Measurements from ENCODE around the gene SBK1. TPM values are rescaled to one million over a fixed set of nuclear protein-coding genes. Genes with fewer than 3 reads are reported as not detected.
A peak's percentile ranks its signal among the peaks of the same experiment; 100 is the strongest.
"Not testable (repeated sequence)": the region's sequence is repeated elsewhere in the genome, so short reads cannot be mapped to it uniquely, and the experiment has no call there.

SBK1 gene
- total RNA-seq (2022) (4.4 and 4.9 TPM in 2 replicates), Bru-seq, nascent RNA (percentile 35 among the genes with signal in this experiment), BruChase-seq, experiment 1, labeled RNA remaining after a 6-hour chase (percentile 48 among the genes with signal in this experiment), BruChase-seq, experiment 2, labeled RNA remaining after a 2-hour chase (percentile 48 among the genes with signal in this experiment)
- long read RNA-seq, full-length matches to known transcripts = 1 of 4 reads
- long read RNA-seq, partial matches to known transcripts = 0 of 4 reads
- long read RNA-seq, other reads (novel, unspliced or antisense) = 3 of 4 reads

DNA sequence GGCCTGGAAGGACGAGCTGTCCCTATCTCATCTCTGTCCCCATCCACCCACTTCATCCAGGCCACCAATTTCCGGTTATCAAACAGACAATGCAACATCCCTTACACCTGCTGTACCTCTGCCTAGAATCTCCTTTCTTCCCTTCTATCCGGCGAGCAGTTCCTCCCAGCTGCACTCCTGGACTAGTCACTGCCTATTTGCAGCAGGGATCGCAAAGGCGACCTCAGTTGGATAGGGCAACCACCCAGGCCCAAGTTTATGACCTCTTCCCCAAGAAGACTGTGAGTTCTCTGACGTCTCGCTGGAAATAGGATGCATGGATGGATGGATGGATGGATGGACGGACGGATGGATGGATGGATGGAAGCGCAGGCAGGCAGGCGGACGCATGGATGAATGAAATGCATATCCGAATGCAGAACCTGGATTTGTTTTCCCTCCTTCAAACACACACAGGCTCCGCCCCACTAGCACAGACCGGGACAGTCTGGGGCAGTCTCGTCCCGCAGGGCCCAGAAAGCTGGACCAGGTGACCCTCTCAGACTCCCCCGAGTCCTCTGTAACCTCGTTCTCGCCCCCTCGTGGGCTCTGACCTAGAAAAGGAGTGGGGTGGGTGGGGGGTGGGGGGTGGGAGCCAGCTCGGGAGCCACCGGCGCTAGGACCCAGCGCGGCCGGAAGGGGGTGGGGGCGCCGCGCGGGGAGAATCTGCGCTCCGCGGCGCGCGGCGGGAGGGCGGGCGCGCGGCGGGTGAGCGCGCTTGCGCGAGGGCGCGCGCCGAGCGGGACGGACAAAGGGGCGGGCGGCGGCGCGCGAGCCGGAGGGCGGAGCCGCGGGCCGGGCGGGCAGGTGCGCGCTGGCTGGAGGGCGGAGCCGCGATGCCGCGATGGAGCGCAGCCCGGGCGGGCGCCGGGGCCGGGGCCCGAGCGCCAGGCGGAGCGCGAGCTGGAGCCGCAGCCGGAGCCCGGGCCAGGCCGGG is at the start of gene SBK1:
Gene SBK1, plus strand, starts transcription at position 875 of the 976 bp plus-strand sequence. CDS start 24,867 bp downstream, outside the sequence.
- H3K4me1 Mint-ChIP-seq (ENCODE audit: low read depth, unreplicated experiment) = peaks cover 7% of the 10 kb centered on the region
- DNase-seq = peak; percentile 92
- intact Hi-C loops (cut with micrococcal nuclease; ENCODE audit: unreplicated experiment) = no loop called here
- H3K9me3 Mint-ChIP-seq (ENCODE audit: low read depth, unreplicated experiment) = no peaks in the 10 kb centered on the region
- TF ChIP-seq, protein P1, sequence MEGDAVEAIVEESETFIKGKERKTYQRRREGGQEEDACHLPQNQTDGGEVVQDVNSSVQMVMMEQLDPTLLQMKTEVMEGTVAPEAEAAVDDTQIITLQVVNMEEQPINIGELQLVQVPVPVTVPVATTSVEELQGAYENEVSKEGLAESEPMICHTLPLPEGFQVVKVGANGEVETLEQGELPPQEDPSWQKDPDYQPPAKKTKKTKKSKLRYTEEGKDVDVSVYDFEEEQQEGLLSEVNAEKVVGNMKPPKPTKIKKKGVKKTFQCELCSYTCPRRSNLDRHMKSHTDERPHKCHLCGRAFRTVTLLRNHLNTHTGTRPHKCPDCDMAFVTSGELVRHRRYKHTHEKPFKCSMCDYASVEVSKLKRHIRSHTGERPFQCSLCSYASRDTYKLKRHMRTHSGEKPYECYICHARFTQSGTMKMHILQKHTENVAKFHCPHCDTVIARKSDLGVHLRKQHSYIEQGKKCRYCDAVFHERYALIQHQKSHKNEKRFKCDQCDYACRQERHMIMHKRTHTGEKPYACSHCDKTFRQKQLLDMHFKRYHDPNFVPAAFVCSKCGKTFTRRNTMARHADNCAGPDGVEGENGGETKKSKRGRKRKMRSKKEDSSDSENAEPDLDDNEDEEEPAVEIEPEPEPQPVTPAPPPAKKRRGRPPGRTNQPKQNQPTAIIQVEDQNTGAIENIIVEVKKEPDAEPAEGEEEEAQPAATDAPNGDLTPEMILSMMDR (IDR thresholded peaks at IDR 0.05; ENCODE audit: unreplicated experiment) = no peak
- peak within 1 kb of the TSS; percentile 2 for H3K27ac Mint-ChIP-seq (ENCODE audit: unreplicated experiment)
- peaks cover 23% of the 10 kb centered on the region for H3K36me3 Mint-ChIP-seq (ENCODE audit: insufficient read depth, unreplicated experiment)
- peaks cover 32% of the 10 kb centered on the region for H3K27me3 Mint-ChIP-seq (ENCODE audit: unreplicated experiment)
- CTCF ChIA-PET = interaction anchor here (0.6 to 0.7 kb wide), 3 partner anchors 8 to 19 kb away, joined by 3 to 5 read pairs (median 3); no protein-coding TSS in a partner anchor
- peak within 1 kb of the TSS; percentile 69 for H3K4me3 Mint-ChIP-seq (ENCODE audit: low read depth, unreplicated experiment)
- BruUV-seq (replicated peaks) = TSS peak; percentile 67

DNA sequence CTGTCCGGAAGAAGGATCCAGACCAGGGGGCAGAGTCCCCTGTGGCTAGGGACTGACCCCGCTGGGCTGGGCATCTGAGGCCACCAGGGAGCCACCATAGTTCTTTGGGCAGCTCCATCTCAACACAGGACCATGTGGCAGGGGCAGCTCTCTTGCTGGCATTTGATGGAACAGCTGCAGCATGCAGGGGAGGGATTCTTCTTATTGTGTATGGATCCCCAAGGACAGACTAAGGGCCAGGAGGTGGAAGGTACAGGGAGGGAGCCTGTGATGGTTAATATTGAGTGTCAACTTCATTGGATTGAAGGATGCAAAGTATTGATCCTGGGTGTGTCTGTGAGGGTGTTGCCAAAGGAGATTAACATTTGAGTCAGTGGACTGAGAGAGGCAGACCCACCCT is 42.8 kb upstream of the SBK1 start:
- intact Hi-C loops (cut with micrococcal nuclease; ENCODE audit: unreplicated experiment); H3K9me3 Mint-ChIP-seq (ENCODE audit: low read depth, unreplicated experiment); H3K4me3 Mint-ChIP-seq (ENCODE audit: low read depth, unreplicated experiment); H3K27ac Mint-ChIP-seq (ENCODE audit: unreplicated experiment); H3K36me3 Mint-ChIP-seq (ENCODE audit: insufficient read depth, unreplicated experiment); BruUV-seq (replicated peaks); DNase-seq; CTCF ChIA-PET; H3K4me1 Mint-ChIP-seq (ENCODE audit: low read depth, unreplicated experiment): not testable (repeated sequence)
- H3K27me3 Mint-ChIP-seq (ENCODE audit: unreplicated experiment) = peaks cover 82% of the 10 kb centered on the region

DNA sequence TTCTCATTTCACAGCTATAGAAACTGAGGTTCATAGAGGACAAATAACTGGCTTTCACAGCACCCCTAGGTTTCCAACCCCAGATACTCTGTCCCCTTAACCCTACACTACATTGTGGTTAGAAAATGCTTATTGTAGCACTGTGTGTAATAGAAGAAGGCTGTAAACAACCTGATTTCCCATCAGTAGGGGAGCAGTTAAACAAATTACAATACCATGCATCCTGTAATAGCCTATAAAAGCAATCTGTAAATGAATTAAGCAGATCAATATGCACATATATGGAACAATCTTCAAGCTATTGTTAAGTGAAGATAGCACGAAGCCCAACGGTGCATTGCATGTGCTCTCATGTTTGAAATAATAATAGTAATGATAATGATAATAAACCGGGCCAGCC is 41.3 kb upstream of the SBK1 start:
- Mint-ChIP-seq H3K9me3 (ENCODE audit: low read depth, unreplicated experiment) (peaks cover 2% of the 10 kb centered on the region), H3K27ac (ENCODE audit: unreplicated experiment) (no peak overlapping the region), H3K4me3 (ENCODE audit: low read depth, unreplicated experiment) (no peak overlapping the region), H3K4me1 (ENCODE audit: low read depth, unreplicated experiment) (no peaks in the 10 kb centered on the region), H3K36me3 (ENCODE audit: insufficient read depth, unreplicated experiment) (no peaks in the 10 kb centered on the region), H3K27me3 (ENCODE audit: unreplicated experiment) (peaks cover 67% of the 10 kb centered on the region)
- no TSS peak for BruUV-seq (replicated peaks)
- intact Hi-C loops (cut with micrococcal nuclease; ENCODE audit: unreplicated experiment) = no loop called here
- TF ChIP-seq, protein P1 (IDR thresholded peaks at IDR 0.05; ENCODE audit: unreplicated experiment) = no peak
- CTCF ChIA-PET = no interaction called here
- no peak for DNase-seq

DNA sequence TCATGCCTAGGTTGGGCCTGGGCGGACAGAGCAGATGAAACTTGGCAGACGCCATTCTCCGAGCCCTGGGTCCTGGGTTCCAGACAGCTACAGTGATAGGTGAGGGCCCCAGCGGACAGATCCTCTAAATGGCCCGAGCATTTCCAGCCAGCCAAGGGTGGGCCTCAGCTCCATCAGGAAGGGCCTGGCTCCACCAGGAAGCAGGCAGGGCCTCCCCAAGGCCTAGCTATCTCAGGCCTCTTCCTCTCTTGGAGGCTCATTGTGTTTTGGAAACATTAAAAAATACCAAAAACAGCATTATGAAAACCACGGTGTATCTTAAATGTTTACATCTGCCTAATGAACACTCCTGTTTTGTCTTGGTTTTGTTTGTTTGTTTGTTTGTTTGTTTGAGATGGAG is 38.2 kb upstream of the SBK1 start:
- CTCF ChIA-PET = interaction anchor here (0.7 kb wide), 1 partner anchor 9 kb away, joined by 6 read pairs; no protein-coding TSS in a partner anchor
- H3K27me3 Mint-ChIP-seq (ENCODE audit: unreplicated experiment) = peaks cover 68% of the 10 kb centered on the region
- H3K4me1 Mint-ChIP-seq (ENCODE audit: low read depth, unreplicated experiment) = no peaks in the 10 kb centered on the region
- H3K4me3 Mint-ChIP-seq (ENCODE audit: low read depth, unreplicated experiment) = no peak overlapping the region
- BruUV-seq (replicated peaks) = no TSS peak
- H3K27ac Mint-ChIP-seq (ENCODE audit: unreplicated experiment) = no peak overlapping the region
- TF ChIP-seq, protein P1 (IDR thresholded peaks at IDR 0.05; ENCODE audit: unreplicated experiment) = no peak
- intact Hi-C loops (cut with micrococcal nuclease; ENCODE audit: unreplicated experiment) = no loop called here
- no peaks in the 10 kb centered on the region for H3K36me3 Mint-ChIP-seq (ENCODE audit: insufficient read depth, unreplicated experiment)
- peaks cover 2% of the 10 kb centered on the region for H3K9me3 Mint-ChIP-seq (ENCODE audit: low read depth, unreplicated experiment)
- no peak for DNase-seq
